PC-3 (cell line): ENCODE measurements around the gene HMGA1.

ENCODE experiments used
- CTCF ChIP-seq: fragments of 300-600 bp; sonication (generic); conservative IDR thresholded peaks from 2 replicates; pipeline ENCODE4 v1.5.1; 2017; ENCODE audit warnings: antibody characterized with exemption, low read depth, mild to moderate bottlenecking, low read length
- EZH2 ChIP-seq: fragments of 300-600 bp; sonication (generic); IDR thresholded peaks from one replicate; pipeline ENCODE4 v1.6.1; 2017; ENCODE audit warnings: antibody characterized with exemption, mild to moderate bottlenecking, low read length; ENCODE audit not compliant: unreplicated experiment
- EZH2phosphoT487 ChIP-seq: fragments of 300-600 bp; sonication (generic); IDR thresholded peaks from 2 replicates; pipeline ENCODE4 v1.6.1; 2018; ENCODE audit warnings: mild to moderate bottlenecking, antibody characterized with exemption, low read length, borderline replicate concordance

- TF ChIP-seq CTCF (no peak), EZH2phosphoT487 (no peak), EZH2 (no peak)
Observed at GRCh38 chr6:34241351-34242215, 4.9 kb downstream of the HMGA1 start.
